Measurements from ENCODE around the gene ALPL.

GRCh38 chr1:21544095-21544494, 34.9 kb downstream of the ALPL start:
- TF ChIP-seq CTCF (optimal IDR thresholded peaks at IDR 0.05 in 1 of 3, IDR thresholded peaks at IDR 0.05 in 1 of 3, conservative IDR thresholded peaks at IDR 0.05 in 1 of 3; ENCODE audit: extremely low read depth in 1 of 3, insufficient read depth in 2 of 3, low read length in 3 of 3), result no peak
- no peak for TF ChIP-seq EZH2 (IDR thresholded peaks at IDR 0.05; ENCODE audit: low read length)
